ENCODE results near the gene ESPNL. TPM values are rescaled to one million over a fixed set of nuclear protein-coding genes. Genes with fewer than 3 reads are reported as not detected.
"Not testable (repeated sequence)": the region's sequence is repeated elsewhere in the genome, so short reads cannot be mapped to it uniquely, and the experiment has no call there.

Gene ESPNL
- 1 to 10 TPM in 4 of 5 donors, under 1 TPM in 1; 0.86 to 8.8 (median 2.8) TPM for polyA plus RNA-seq (ENCODE audit: insufficient read depth in 1 of 5, insufficient read length in 5 of 5, low replicate concordance in 1 of 5)
- long read RNA-seq, donor 1, partial matches to known transcripts = 0 of 2 reads
- long read RNA-seq, donor 1, other reads (novel, unspliced or antisense) = 0 of 2 reads
- long read RNA-seq, donor 2 = 0 reads
- long read RNA-seq, donor 3, partial matches to known transcripts = 0 of 1 reads
- long read RNA-seq, donor 3, other reads (novel, unspliced or antisense) = 0 of 1 reads
- long read RNA-seq, donor 4, partial matches to known transcripts = 0 of 1 reads
- long read RNA-seq, donor 4, other reads (novel, unspliced or antisense) = 0 of 1 reads
- long read RNA-seq, donor 5, partial matches to known transcripts = 0 of 1 reads
- long read RNA-seq, donor 5, other reads (novel, unspliced or antisense) = 0 of 1 reads
- long read RNA-seq, donor 6 = 0 reads
- long read RNA-seq, donor 7 = 0 reads
- long read RNA-seq, donor 8 = 0 reads

- no peak for DNase-seq
These were observed at the start of gene ESPNL for GRCh38 chr2:238100049-238100820. Gene ESPNL (plus strand): TSS chr2:238100340. CDS start chr2:238100420, 80 bp downstream.

GRCh38 chr2:238053191-238053776, 46.9 kb upstream of the ESPNL start:
- no peak for DNase-seq

- DNase-seq = no peak
These were observed 44.3 kb upstream of the ESPNL start for GRCh38 chr2:238055841-238056240.

- DNase-seq = not testable (repeated sequence)
These were observed 42.2 kb upstream of the ESPNL start for GRCh38 chr2:238057696-238058575.

GRCh38 chr2:238059505-238059904, 40.6 kb upstream of the ESPNL start:
- DNase-seq = no peak

GRCh38 chr2:238060096-238060541, 40.0 kb upstream of the ESPNL start:
- DNase-seq = no peak

GRCh38 chr2:238060542-238061314, 39.4 kb upstream of the ESPNL start, which contains the start of gene SCLY:
Gene SCLY (plus strand): TSS chr2:238061001. CDS start chr2:238061055, 54 bp downstream.
- peak; percentile 98 to 99 for DNase-seq

- peak; percentile 8 to 12 for DNase-seq
These were observed 38.6 kb upstream of the ESPNL start for GRCh38 chr2:238061315-238062202.

- DNase-seq = no peak
These were observed 36.5 kb upstream of the ESPNL start for GRCh38 chr2:238063414-238064189.

GRCh38 chr2:238064376-238064775, 35.8 kb upstream of the ESPNL start:
- DNase-seq = no peak

- DNase-seq = no peak
These were observed 34.9 kb upstream of the ESPNL start for GRCh38 chr2:238065071-238065846.

- no peak for DNase-seq
These were observed 33.9 kb upstream of the ESPNL start for GRCh38 chr2:238066218-238066617.

GRCh38 chr2:238066718-238067117, 33.4 kb upstream of the ESPNL start:
- DNase-seq = not testable (repeated sequence)

GRCh38 chr2:238067939-238068338, 32.2 kb upstream of the ESPNL start:
- DNase-seq = no peak

GRCh38 chr2:238069021-238069709, 31.0 kb upstream of the ESPNL start:
- no peak for DNase-seq

GRCh38 chr2:238069877-238070276, 30.3 kb upstream of the ESPNL start:
- DNase-seq = no peak

- DNase-seq = no peak
These were observed 24.7 kb upstream of the ESPNL start for GRCh38 chr2:238075397-238075796.
